Liver (tissue), 9 donors: Measurements from ENCODE around the gene KRT14. TPM values are rescaled to one million over a fixed set of nuclear protein-coding genes. Genes with fewer than 3 reads are reported as not detected.
"Not testable (repeated sequence)": the region's sequence is repeated elsewhere in the genome, so short reads cannot be mapped to it uniquely, and the experiment has no call there.

Experiments
- DNase-seq: peaks from one replicate; pipeline ENCODE4 v3.0.0-alpha.2; 2017; ENCODE audit warnings: low spot score
- H3K27ac ChIP-seq, 2 donors: one replicate each; pipeline ENCODE4 v1.7.0; 2013; ENCODE audit warnings: inconsistent platforms in 2 of 2, low read length in 2 of 2, control low read depth in 1 of 2, low read depth in 1 of 2, mild to moderate bottlenecking in 1 of 2
- H3K27me3 ChIP-seq, 4 donors: one replicate each; pipeline versions ENCODE4 v1.6.1 to v1.7.0; 2013; ENCODE audit warnings: low read length in 3 of 4, inconsistent platforms in 1 of 4, mild to moderate bottlenecking in 1 of 4, moderate library complexity in 1 of 4; ENCODE audit not compliant: control insufficient read depth in 4 of 4, insufficient read depth in 4 of 4
- H3K36me3 ChIP-seq, 4 donors: one replicate each; pipeline versions ENCODE4 v1.6.1 to v1.7.0; 2013; ENCODE audit warnings: low read length in 3 of 4, mild to moderate bottlenecking in 3 of 4, low read depth in 1 of 4, moderate library complexity in 1 of 4; ENCODE audit not compliant: control insufficient read depth in 4 of 4, insufficient read depth in 3 of 4
- H3K4me1 ChIP-seq, 4 donors: one replicate each; pipeline versions ENCODE4 v1.6.1 to v1.7.0; 2013; ENCODE audit warnings: low read length in 3 of 4, mild to moderate bottlenecking in 3 of 4, moderate library complexity in 1 of 4; ENCODE audit not compliant: control insufficient read depth in 4 of 4, insufficient read depth in 4 of 4
- H3K4me3 ChIP-seq, 3 donors: one replicate each; pipeline versions ENCODE4 v1.6.1 to v1.7.0; 2013; ENCODE audit warnings: low read length in 3 of 3, control low read depth in 1 of 3, low read depth in 1 of 3, mild to moderate bottlenecking in 1 of 3
- H3K9ac ChIP-seq, 2 donors: one replicate each; pipeline ENCODE4 v1.7.0; 2013; ENCODE audit warnings: low read length in 2 of 2, mild to moderate bottlenecking in 2 of 2, moderate library complexity in 2 of 2, control low read depth in 1 of 2, low read depth in 1 of 2
- H3K9me3 ChIP-seq, 4 donors: one replicate each; pipeline versions ENCODE4 v1.6.1 to v1.7.0; 2013; ENCODE audit warnings: low read length in 3 of 4; ENCODE audit not compliant: control insufficient read depth in 4 of 4
- ATF3 ChIP-seq: IDR thresholded peaks from 2 replicates; pipeline ENCODE4 v1.6.1; 2016; ENCODE audit warnings: antibody characterized with exemption
- CTCF ChIP-seq: fragments of 150-350 bp; IDR thresholded peaks from 2 replicates; pipeline ENCODE4 v1.5.1; 2017; ENCODE audit warnings: improper control_type of control experiment, low read depth, low read length; ENCODE audit not compliant: missing input control
- EGR1 ChIP-seq, 2 donors: IDR thresholded peaks; 2 replicates each; pipeline ENCODE4 v1.6.1; 2016 to 2018; ENCODE audit warnings: antibody characterized with exemption in 2 of 2, low read depth in 2 of 2
- FOXA1 ChIP-seq: IDR thresholded peaks from 2 replicates; pipeline ENCODE4 v1.6.1; 2016; ENCODE audit warnings: antibody characterized with exemption
- HNF4G ChIP-seq: IDR thresholded peaks from 2 replicates; pipeline ENCODE4 v1.6.1; 2016; ENCODE audit warnings: antibody characterized with exemption
- JUND ChIP-seq, 2 donors: IDR thresholded peaks; 2 replicates each; pipeline ENCODE4 v1.6.1; 2016; ENCODE audit warnings: antibody characterized with exemption in 2 of 2
- MAX ChIP-seq: IDR thresholded peaks from 2 replicates; pipeline ENCODE4 v1.6.1; 2016; ENCODE audit warnings: antibody characterized with exemption
- NR2F2 ChIP-seq: IDR thresholded peaks from 2 replicates; pipeline ENCODE4 v1.6.1; 2016; ENCODE audit warnings: antibody characterized with exemption
- RAD21 ChIP-seq, 2 donors: IDR thresholded peaks; 2 replicates each; pipeline ENCODE4 v1.6.1; 2016; ENCODE audit warnings: antibody characterized with exemption in 2 of 2, mild to moderate bottlenecking in 2 of 2
- REST ChIP-seq: IDR thresholded peaks from 2 replicates; pipeline ENCODE4 v1.6.1; 2016; ENCODE audit warnings: antibody characterized with exemption, mild to moderate bottlenecking
- RXRA ChIP-seq, 2 donors: IDR thresholded peaks; 2 replicates each; pipeline ENCODE4 v1.6.1; 2017 to 2018; ENCODE audit warnings: antibody characterized with exemption in 2 of 2, mild to moderate bottlenecking in 1 of 2
- SP1 ChIP-seq: IDR thresholded peaks from 2 replicates; pipeline ENCODE4 v1.6.1; 2018; ENCODE audit warnings: antibody characterized with exemption, mild to moderate bottlenecking
- ZBTB33 ChIP-seq: IDR thresholded peaks from 2 replicates; pipeline ENCODE4 v1.6.1; 2016; ENCODE audit warnings: antibody characterized with exemption
- WGBS: extraction: QIAGEN DNeasy Blood & Tissue Kit; methylation state at CpG from one replicate; pipeline ENCODE4 v1.1.7; 2013; 5-methylcytosine and 5-hydroxymethylcytosine counted together
- polyA plus RNA-seq, 2 donors: library from polyadenylated mRNA; stranded (reverse) in 1 of 2; unstranded in 1 of 2; fragments of 200-250 nt in 1 of 2; fragments of >200 nt in 1 of 2; fragmentation: Nextera tagmentation in 1 of 2; extraction: Ambion mirVana in 1 of 2; gene quantifications; one replicate each; pipeline versions ENCODE4 v1.2.1 to v1.2.3, GENCODE V29; 2013 to 2015
- total RNA-seq, 2 donors: library from RNA; depleted of rRNA; stranded (reverse); fragments of >200 nt; gene quantifications; one replicate each; pipeline ENCODE4 v1.2.3, GENCODE V29; 2014
- donor health status: healthy.
- donor health status: healthy.
- donor health status: healthy.
- donor health status: healthy.
- donor health status: healthy.

KRT14 gene
- total and polyA plus RNA-seq, 4 donors = not detected

- no peaks in the 10 kb centered on the region for H3K36me3 ChIP-seq
- no peak overlapping the region for H3K4me3 ChIP-seq
- no peaks in the 10 kb centered on the region for H3K27me3 ChIP-seq
- H3K4me1 ChIP-seq = no peaks in the 10 kb centered on the region
- no peaks in the 10 kb centered on the region for H3K9me3 ChIP-seq
- DNase-seq = no peak
- WGBS = 73% methylated on average over 11 of the region's 11 CpGs
- TF ChIP-seq RAD21 (IDR thresholded peaks at IDR 0.05) = no peak
- TF ChIP-seq FOXA1 = no peak
- TF ChIP-seq HNF4G = no peak
- TF ChIP-seq NR2F2 = no peak
- no peak overlapping the region for H3K27ac ChIP-seq
- no peak overlapping the region for H3K9ac ChIP-seq
Observed at GRCh38 chr17:41617698-41618097, 31.0 kb upstream of the KRT14 start.

GRCh38 chr17:41617136-41617535 is 30.4 kb upstream of the KRT14 start:
- DNase-seq = no peak
- no peak overlapping the region for H3K4me3 ChIP-seq
- WGBS = 79% methylated on average over 3 of the region's 3 CpGs
- H3K27ac ChIP-seq = no peak overlapping the region
- H3K27me3 ChIP-seq = no peaks in the 10 kb centered on the region
- TF ChIP-seq MAX = no peak
- TF ChIP-seq REST = no peak
- no peak for TF ChIP-seq JUND (IDR thresholded peaks at IDR 0.05)
- no peak for TF ChIP-seq ATF3
- TF ChIP-seq RXRA (IDR thresholded peaks at IDR 0.05) = no peak
- no peak for TF ChIP-seq CTCF
- TF ChIP-seq SP1 = no peak
- TF ChIP-seq ZBTB33 = no peak
- TF ChIP-seq EGR1 (IDR thresholded peaks at IDR 0.05; ENCODE audit: low read depth in 2 of 2) = no peak
- H3K4me1 ChIP-seq = no peaks in the 10 kb centered on the region
- H3K9me3 ChIP-seq = no peaks in the 10 kb centered on the region
- H3K9ac ChIP-seq = no peak overlapping the region
- H3K36me3 ChIP-seq = no peaks in the 10 kb centered on the region

- not testable (repeated sequence) for H3K9me3 ChIP-seq, H3K36me3 ChIP-seq, H3K4me1 ChIP-seq, H3K9ac ChIP-seq, H3K4me3 ChIP-seq, H3K27ac ChIP-seq, H3K27me3 ChIP-seq, DNase-seq
- WGBS = 87% methylated on average over 4 of the region's 4 CpGs
Observed at GRCh38 chr17:41616486-41616885, 29.8 kb upstream of the KRT14 start.
